Measurements from ENCODE around the gene PLAAT4. TPM values are rescaled to one million over a fixed set of nuclear protein-coding genes. Genes with fewer than 3 reads are reported as not detected.
"Not testable (repeated sequence)": the region's sequence is repeated elsewhere in the genome, so short reads cannot be mapped to it uniquely, and the experiment has no call there.

The PLAAT4 gene
- total RNA-seq, 2 experiments from 2014 or later: 80.4 to 82.4 TPM

GRCh38 chr11:63574856-63575602, 38.4 kb downstream of the PLAAT4 start:
- Histone ChIP-seq H3K9me3 (ENCODE audit: control insufficient read depth in 1 of 2, insufficient read depth in 1 of 2, low read length in 2 of 2) (no peaks in the 10 kb centered on the region), H3K4me3 (ENCODE audit: low read length) (peak overlapping the region; percentile 41), H3K27ac (ENCODE audit: low read depth in 1 of 2, low read length in 2 of 2) (no peak overlapping the region), H3K36me3 (ENCODE audit: insufficient read depth, low read length) (no peaks in the 10 kb centered on the region), H3K27me3 (ENCODE audit: control insufficient read depth in 1 of 2, insufficient read depth in 2 of 2, low read length in 2 of 2) (no peaks in the 10 kb centered on the region), H3K4me1 (ENCODE audit: insufficient read depth, low read length) (peaks cover 18% of the 10 kb centered on the region)
- peak overlapping the region; percentile 65 for H3K27ac Mint-ChIP-seq
- H3K36me3 Mint-ChIP-seq (ENCODE audit: low read depth): peaks cover 4% of the 10 kb centered on the region
- H3K9me3 Mint-ChIP-seq: no peaks in the 10 kb centered on the region
- CTCF ChIA-PET: no interaction called here
- POLR2A ChIA-PET: interaction anchor here (1.5 to 2.6 kb wide), 5 partner anchors 9 to 43 kb away, joined by 5 to 11 read pairs (median 8); partner anchors contain the start of gene PLAAT4
- TF ChIP-seq CTCF (IDR thresholded peaks at IDR 0.05): no peak
- intact Hi-C loops (cut with DNase I, micrococcal nuclease): no loop called here
- DNase-seq (no peak), ATAC-seq (ENCODE audit: poor library complexity) (no peak)
- peaks cover 30% of the 10 kb centered on the region for H3K4me1 Mint-ChIP-seq (ENCODE audit: low read depth)
- no peaks in the 10 kb centered on the region for H3K27me3 Mint-ChIP-seq
- peak overlapping the region; percentile 78 for H3K4me3 Mint-ChIP-seq

GRCh38 chr11:63578882-63579281, 42.3 kb downstream of the PLAAT4 start:
- H3K27me3 ChIP-seq (ENCODE audit: control insufficient read depth in 1 of 2, insufficient read depth in 2 of 2, low read length in 2 of 2); CTCF ChIA-PET; H3K36me3 ChIP-seq (ENCODE audit: insufficient read depth, low read length); DNase-seq; H3K4me3 ChIP-seq (ENCODE audit: low read length); H3K9me3 ChIP-seq (ENCODE audit: control insufficient read depth in 1 of 2, insufficient read depth in 1 of 2, low read length in 2 of 2); H3K4me3 Mint-ChIP-seq; H3K27me3 Mint-ChIP-seq; POLR2A ChIA-PET; intact Hi-C loops (cut with DNase I, micrococcal nuclease); H3K27ac ChIP-seq (ENCODE audit: low read depth in 1 of 2, low read length in 2 of 2); ATAC-seq (ENCODE audit: poor library complexity); H3K27ac Mint-ChIP-seq: not testable (repeated sequence)
- Mint-ChIP-seq H3K4me1 (ENCODE audit: low read depth) (peaks cover 33% of the 10 kb centered on the region), H3K36me3 (ENCODE audit: low read depth) (peaks cover 28% of the 10 kb centered on the region), H3K9me3 (peaks cover 11% of the 10 kb centered on the region)
- peaks cover 19% of the 10 kb centered on the region for H3K4me1 ChIP-seq (ENCODE audit: insufficient read depth, low read length)

GRCh38 chr11:63581224-63581623, 44.6 kb downstream of the PLAAT4 start:
- H3K4me3 ChIP-seq (ENCODE audit: low read length); DNase-seq; H3K4me1 ChIP-seq (ENCODE audit: insufficient read depth, low read length); H3K9me3 ChIP-seq (ENCODE audit: control insufficient read depth in 1 of 2, insufficient read depth in 1 of 2, low read length in 2 of 2); H3K27ac Mint-ChIP-seq; H3K27ac ChIP-seq (ENCODE audit: low read depth in 1 of 2, low read length in 2 of 2); ATAC-seq (ENCODE audit: poor library complexity); H3K4me3 Mint-ChIP-seq; POLR2A ChIA-PET; H3K27me3 Mint-ChIP-seq; H3K27me3 ChIP-seq (ENCODE audit: control insufficient read depth in 1 of 2, insufficient read depth in 2 of 2, low read length in 2 of 2); H3K36me3 ChIP-seq (ENCODE audit: insufficient read depth, low read length); CTCF ChIA-PET; intact Hi-C loops (cut with DNase I, micrococcal nuclease): not testable (repeated sequence)
- Mint-ChIP-seq H3K9me3 (peaks cover 11% of the 10 kb centered on the region), H3K36me3 (ENCODE audit: low read depth) (peaks cover 28% of the 10 kb centered on the region), H3K4me1 (ENCODE audit: low read depth) (peaks cover 17% of the 10 kb centered on the region)

GRCh38 chr11:63583357-63583677, 46.7 kb downstream of the PLAAT4 start:
- H3K4me1 Mint-ChIP-seq (ENCODE audit: low read depth): peaks cover 17% of the 10 kb centered on the region
- H3K27me3 Mint-ChIP-seq: no peaks in the 10 kb centered on the region
- H3K27ac ChIP-seq (ENCODE audit: low read depth in 1 of 2, low read length in 2 of 2): no peak overlapping the region
- DNase-seq (no peak), ATAC-seq (ENCODE audit: poor library complexity) (no peak)
- peaks cover 25% of the 10 kb centered on the region for H3K36me3 Mint-ChIP-seq (ENCODE audit: low read depth)
- peaks cover 11% of the 10 kb centered on the region for H3K9me3 Mint-ChIP-seq
- peaks cover 5 to 6% of the 10 kb centered on the region in 2 experiments for H3K9me3 ChIP-seq (ENCODE audit: control insufficient read depth in 1 of 2, insufficient read depth in 1 of 2, low read length in 2 of 2)
- ChIA-PET POLR2A (interaction anchor here (1.2 to 2.4 kb wide), 2 partner anchors 9 to 48 kb away, joined by 3 to 8 read pairs; no protein-coding TSS in a partner anchor), CTCF (interaction anchor here (1.4 kb wide), 1 partner anchor 32 kb away, joined by 3 read pairs; no protein-coding TSS in a partner anchor)
- H3K4me3 Mint-ChIP-seq: no peak overlapping the region
- no peaks in the 10 kb centered on the region for H3K36me3 ChIP-seq (ENCODE audit: insufficient read depth, low read length)
- TF ChIP-seq CTCF (IDR thresholded peaks at IDR 0.05): no peak
- H3K27me3 ChIP-seq (ENCODE audit: control insufficient read depth in 1 of 2, insufficient read depth in 2 of 2, low read length in 2 of 2): no peaks in the 10 kb centered on the region
- intact Hi-C loops (cut with DNase I, micrococcal nuclease): no loop called here
- H3K4me3 ChIP-seq (ENCODE audit: low read length): no peak overlapping the region
- peaks cover 5% of the 10 kb centered on the region for H3K4me1 ChIP-seq (ENCODE audit: insufficient read depth, low read length)
- no peak overlapping the region for H3K27ac Mint-ChIP-seq
